ENCODE data around the gene ITPK1.

ITPK1 gene

DNA sequence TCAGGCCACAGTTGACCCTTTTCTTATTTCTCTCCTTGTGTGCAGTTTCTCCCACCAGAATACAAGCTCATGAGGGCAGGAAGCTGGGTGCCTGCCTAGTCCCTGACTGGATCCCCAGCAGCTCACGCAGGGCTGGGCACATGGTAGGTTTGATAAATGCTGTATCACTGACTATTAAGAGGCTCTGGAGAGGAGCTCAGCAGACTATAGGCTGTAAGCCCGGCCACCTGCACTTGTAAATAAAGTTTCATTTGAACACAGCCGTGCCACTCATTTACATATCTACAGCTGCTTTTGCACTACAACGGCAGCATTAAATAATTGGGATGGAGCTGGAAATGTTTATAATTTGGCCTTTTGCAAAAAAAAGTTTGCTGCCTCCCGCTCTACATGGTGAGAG lies 160.8 kb downstream of the ITPK1 start:
- DNase-seq (ENCODE audit: low read depth, low spot score) = no peak
- TF ChIP-seq CTCF (IDR thresholded peaks at IDR 0.05; ENCODE audit: low read depth, low read length) = no peak
- in situ Hi-C loops (cut with HindIII; ENCODE audit: low sequenced_read_pairs) = no loop called here
- no peak overlapping the region for H3K4me3 ChIP-seq (ENCODE audit: low read depth, low read length)

GRCh38 chr14:92953526-92953925 lies 162.2 kb downstream of the ITPK1 start:
- TF ChIP-seq CTCF (IDR thresholded peaks at IDR 0.05; ENCODE audit: low read depth, low read length) = no peak
- no peak overlapping the region for H3K4me3 ChIP-seq (ENCODE audit: low read depth, low read length)
- in situ Hi-C loops (cut with HindIII; ENCODE audit: low sequenced_read_pairs) = no loop called here
- no peak for DNase-seq (ENCODE audit: low read depth, low spot score)

DNA sequence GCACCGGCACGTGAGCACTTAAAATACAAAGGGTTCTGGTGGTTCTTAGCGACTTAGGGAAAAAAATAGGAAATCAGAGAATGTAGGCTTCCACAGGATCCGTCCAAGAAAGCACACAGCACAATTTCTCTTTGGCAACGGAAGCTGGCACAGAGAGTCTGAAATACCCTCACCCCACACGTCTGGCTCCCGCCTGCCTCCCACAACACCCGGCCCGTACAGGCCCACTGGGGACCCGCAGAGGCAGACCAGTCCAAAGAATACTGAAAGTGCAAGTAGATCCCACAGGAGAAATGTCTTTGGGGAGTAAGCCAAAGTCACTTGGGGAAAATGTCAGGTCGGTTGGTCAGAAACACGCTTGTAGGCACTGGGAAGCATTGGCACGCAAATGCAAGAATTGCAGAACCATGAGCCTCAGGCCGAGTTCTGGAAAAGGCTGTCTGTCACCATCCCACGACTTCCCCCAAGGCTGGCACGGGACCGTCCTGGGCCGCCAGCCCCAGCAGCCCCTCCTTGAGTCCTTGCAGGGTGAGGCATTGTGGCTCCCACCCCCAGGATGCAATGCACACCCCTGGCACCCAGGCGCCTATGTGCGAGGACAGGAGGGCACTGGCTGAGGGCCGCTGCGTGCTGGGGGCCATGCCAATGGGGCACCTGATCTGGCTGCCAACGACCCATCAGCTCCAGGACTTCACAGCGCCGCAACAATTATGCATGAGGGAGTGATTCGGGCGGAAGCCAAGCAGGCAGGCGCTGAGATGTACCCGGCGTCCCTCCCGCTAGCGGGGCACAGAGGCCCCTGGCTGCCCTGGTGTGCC lies 163.0 kb downstream of the ITPK1 start:
- no peak for TF ChIP-seq CTCF (IDR thresholded peaks at IDR 0.05; ENCODE audit: low read depth, low read length)
- DNase-seq (ENCODE audit: low read depth, low spot score) = no peak
- no peak overlapping the region for H3K4me3 ChIP-seq (ENCODE audit: low read depth, low read length)
- in situ Hi-C loops (cut with HindIII; ENCODE audit: low sequenced_read_pairs) = no loop called here

DNA sequence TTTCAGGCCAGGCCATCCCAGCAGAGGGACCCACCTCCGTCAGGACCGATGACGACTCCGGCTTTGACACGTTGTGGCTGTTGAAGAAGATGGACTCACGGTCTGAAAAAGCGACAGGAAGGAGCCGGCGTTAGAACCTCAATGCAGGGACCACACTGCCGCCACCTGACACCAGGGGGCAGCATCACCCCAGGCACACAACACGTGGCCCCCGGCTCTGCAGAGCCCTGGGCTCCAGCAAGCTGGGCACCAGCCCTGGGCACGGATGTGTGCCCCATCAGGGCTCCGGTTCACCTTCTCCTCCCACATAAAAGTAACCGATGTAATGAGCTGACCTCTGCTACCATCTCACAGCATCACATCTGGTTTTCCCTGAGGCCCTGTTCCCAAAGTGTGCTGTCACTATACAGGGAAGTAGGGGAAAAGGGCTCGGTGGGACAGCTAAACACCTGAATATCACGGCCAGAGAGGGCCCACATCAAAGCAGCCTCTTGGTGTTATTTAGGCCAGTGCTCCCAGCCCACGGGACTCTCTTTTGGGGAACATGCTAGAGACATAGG lies 163.7 kb downstream of the ITPK1 start:
- H3K4me3 ChIP-seq (ENCODE audit: low read depth, low read length) = no peak overlapping the region
- peak; percentile 56 for DNase-seq (ENCODE audit: low read depth, low spot score)
- in situ Hi-C loops (cut with HindIII; ENCODE audit: low sequenced_read_pairs) = no loop called here
- peak; percentile 97 for TF ChIP-seq CTCF (IDR thresholded peaks at IDR 0.05; ENCODE audit: low read depth, low read length)

DNA sequence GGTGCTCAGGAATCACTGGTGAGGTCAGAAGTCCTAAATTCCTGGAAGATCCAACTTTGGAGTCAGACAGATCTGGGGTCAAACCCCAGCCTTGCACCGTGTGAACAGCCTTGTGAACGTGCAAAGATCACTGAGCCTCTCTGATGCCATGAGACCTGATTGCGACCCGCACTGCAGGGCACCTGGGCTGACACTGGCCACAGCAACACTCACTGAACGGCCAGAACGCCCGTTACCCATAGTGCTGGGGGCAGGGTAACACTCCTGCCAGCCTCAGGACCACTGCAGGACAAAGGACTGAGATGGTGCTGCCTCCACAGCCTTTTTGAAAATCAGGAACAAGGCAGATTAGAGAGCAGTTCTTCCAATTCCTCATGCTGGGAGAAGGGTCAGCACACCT lies 164.5 kb downstream of the ITPK1 start:
- TF ChIP-seq CTCF (IDR thresholded peaks at IDR 0.05; ENCODE audit: low read depth, low read length) = no peak
- no peak for DNase-seq (ENCODE audit: low read depth, low spot score)
- in situ Hi-C loops (cut with HindIII; ENCODE audit: low sequenced_read_pairs) = no loop called here
- no peak overlapping the region for H3K4me3 ChIP-seq (ENCODE audit: low read depth, low read length)

- in situ Hi-C loops (cut with HindIII; ENCODE audit: low sequenced_read_pairs) = no loop called here
- TF ChIP-seq CTCF (IDR thresholded peaks at IDR 0.05; ENCODE audit: low read depth, low read length) = no peak
- no peak for DNase-seq (ENCODE audit: low read depth, low spot score)
- H3K4me3 ChIP-seq (ENCODE audit: low read depth, low read length) = no peak overlapping the region
Observed at GRCh38 chr14:92950773-92951172, 165.0 kb downstream of the ITPK1 start.
